Measurements from ENCODE around the gene ZNF462.
"Not testable (repeated sequence)": the region's sequence is repeated elsewhere in the genome, so short reads cannot be mapped to it uniquely, and the experiment has no call there.

ZNF462 gene

DNA sequence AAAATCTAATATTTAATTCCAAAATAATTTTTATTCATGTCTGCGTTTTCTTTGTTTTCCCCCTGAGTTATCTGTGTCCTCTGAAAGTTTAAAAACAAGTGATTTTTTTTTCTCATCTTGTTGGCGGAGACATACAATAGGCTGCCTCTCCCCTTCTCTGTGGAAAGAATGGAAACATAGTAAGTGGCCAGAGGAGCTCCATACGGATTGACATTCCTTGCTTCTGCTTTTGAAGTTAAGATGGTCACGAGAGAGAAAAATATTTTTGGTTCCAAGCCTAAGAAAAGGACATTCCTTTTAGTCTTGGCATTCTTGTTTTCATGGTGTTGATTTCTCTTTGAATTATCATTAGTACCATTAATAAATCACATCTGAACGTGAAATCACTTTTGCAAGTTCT lies 28.3 kb downstream of the ZNF462 start:
- TF ChIP-seq, protein P1, sequence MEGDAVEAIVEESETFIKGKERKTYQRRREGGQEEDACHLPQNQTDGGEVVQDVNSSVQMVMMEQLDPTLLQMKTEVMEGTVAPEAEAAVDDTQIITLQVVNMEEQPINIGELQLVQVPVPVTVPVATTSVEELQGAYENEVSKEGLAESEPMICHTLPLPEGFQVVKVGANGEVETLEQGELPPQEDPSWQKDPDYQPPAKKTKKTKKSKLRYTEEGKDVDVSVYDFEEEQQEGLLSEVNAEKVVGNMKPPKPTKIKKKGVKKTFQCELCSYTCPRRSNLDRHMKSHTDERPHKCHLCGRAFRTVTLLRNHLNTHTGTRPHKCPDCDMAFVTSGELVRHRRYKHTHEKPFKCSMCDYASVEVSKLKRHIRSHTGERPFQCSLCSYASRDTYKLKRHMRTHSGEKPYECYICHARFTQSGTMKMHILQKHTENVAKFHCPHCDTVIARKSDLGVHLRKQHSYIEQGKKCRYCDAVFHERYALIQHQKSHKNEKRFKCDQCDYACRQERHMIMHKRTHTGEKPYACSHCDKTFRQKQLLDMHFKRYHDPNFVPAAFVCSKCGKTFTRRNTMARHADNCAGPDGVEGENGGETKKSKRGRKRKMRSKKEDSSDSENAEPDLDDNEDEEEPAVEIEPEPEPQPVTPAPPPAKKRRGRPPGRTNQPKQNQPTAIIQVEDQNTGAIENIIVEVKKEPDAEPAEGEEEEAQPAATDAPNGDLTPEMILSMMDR (IDR thresholded peaks at IDR 0.05; ENCODE audit: low read depth, low read length, missing control alignments) = no peak
- in situ Hi-C loops (cut with HindIII; ENCODE audit: low sequenced_read_pairs) = no loop called here
- no peak overlapping the region for H3K4me3 ChIP-seq (ENCODE audit: low read depth, low read length)
- DNase-seq (ENCODE audit: low read depth) = no peak

- TF ChIP-seq, protein P1 (IDR thresholded peaks at IDR 0.05; ENCODE audit: low read depth, low read length, missing control alignments) = no peak
- no peak overlapping the region for H3K4me3 ChIP-seq (ENCODE audit: low read depth, low read length)
- in situ Hi-C loops (cut with HindIII; ENCODE audit: low sequenced_read_pairs) = no loop called here
- DNase-seq (ENCODE audit: low read depth) = peak; percentile 84
Measured at GRCh38 chr9:106892632-106893031, 29.7 kb downstream of the ZNF462 start.

- TF ChIP-seq, protein P1 (IDR thresholded peaks at IDR 0.05; ENCODE audit: low read depth, low read length, missing control alignments) = no peak
- no peak overlapping the region for H3K4me3 ChIP-seq (ENCODE audit: low read depth, low read length)
- in situ Hi-C loops (cut with HindIII; ENCODE audit: low sequenced_read_pairs) = no loop called here
- no peak for DNase-seq (ENCODE audit: low read depth)
Measured at GRCh38 chr9:106893088-106893487, 30.1 kb downstream of the ZNF462 start.

- TF ChIP-seq, protein P1 (IDR thresholded peaks at IDR 0.05; ENCODE audit: low read depth, low read length, missing control alignments) = no peak
- in situ Hi-C loops (cut with HindIII; ENCODE audit: low sequenced_read_pairs) = no loop called here
- no peak for DNase-seq (ENCODE audit: low read depth)
- no peak overlapping the region for H3K4me3 ChIP-seq (ENCODE audit: low read depth, low read length)
Measured at GRCh38 chr9:106896695-106897094, 33.7 kb downstream of the ZNF462 start.

DNA sequence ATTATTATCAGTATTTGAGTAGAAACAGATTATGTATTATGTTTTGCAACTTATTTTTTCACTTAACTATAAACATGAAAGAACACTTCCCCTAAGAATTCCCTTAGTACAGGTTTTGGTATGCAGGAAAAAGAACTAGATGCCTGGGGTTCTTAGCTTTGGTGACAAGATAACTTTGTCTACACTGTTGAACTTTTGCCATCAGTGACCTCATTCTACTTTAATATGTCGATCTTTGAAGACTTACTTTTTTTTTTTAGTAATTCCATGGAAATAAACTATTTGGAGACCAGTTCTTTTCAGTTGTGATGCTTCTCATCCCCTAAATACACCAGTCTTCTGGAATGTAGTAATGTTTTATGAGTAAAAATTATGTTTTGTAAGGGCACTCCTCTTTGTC lies 34.3 kb downstream of the ZNF462 start:
- TF ChIP-seq, protein P1 (IDR thresholded peaks at IDR 0.05; ENCODE audit: low read depth, low read length, missing control alignments) = no peak
- H3K4me3 ChIP-seq (ENCODE audit: low read depth, low read length) = no peak overlapping the region
- no peak for DNase-seq (ENCODE audit: low read depth)
- in situ Hi-C loops (cut with HindIII; ENCODE audit: low sequenced_read_pairs) = no loop called here

DNA sequence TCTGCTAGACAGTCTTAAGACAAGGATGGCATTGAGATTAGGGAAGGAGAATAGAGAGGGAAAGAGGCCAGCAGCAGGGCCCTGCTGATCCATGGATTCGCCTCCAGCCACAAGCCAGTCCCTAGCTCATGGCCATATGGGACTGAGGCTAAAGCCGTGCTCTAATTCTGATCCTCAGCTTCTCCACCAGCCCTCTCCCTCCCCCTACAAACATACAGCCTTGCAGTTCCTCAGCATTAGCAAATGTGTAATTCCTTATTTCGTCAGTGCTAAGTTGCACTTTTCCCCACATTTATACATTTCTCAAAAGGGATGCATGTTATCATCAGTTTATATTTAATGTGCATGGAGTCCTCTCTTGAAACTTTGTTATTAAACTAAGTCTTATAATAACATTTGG lies 34.8 kb downstream of the ZNF462 start:
- TF ChIP-seq, protein P1 (IDR thresholded peaks at IDR 0.05; ENCODE audit: low read depth, low read length, missing control alignments) = no peak
- DNase-seq (ENCODE audit: low read depth) = no peak
- in situ Hi-C loops (cut with HindIII; ENCODE audit: low sequenced_read_pairs) = no loop called here

DNA sequence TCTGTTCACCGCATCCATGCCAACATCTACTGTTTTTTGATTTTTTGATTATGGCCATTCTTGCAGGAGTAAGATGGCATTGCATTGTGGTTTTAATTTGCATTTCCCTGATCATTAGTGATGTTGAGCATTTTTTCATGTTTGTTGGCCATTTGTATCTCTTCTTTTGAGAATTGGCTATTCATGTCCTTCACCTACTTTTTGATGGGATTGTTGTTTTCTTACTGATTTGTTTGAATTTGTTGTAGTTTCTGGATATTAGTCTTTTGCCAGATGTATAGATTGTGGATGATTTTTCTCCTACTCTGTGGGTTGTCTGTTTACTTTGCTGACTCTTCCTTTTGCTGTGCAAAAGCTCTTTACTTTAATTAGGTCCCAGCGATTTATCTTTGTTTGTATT lies 37.6 kb downstream of the ZNF462 start:
- H3K4me3 ChIP-seq (ENCODE audit: low read depth, low read length); in situ Hi-C loops (cut with HindIII; ENCODE audit: low sequenced_read_pairs); DNase-seq (ENCODE audit: low read depth): not testable (repeated sequence)

More for the DNA sequence above, 34.8 kb downstream of the ZNF462 start:
- H3K4me3 ChIP-seq (ENCODE audit: low read depth, low read length) = no peak overlapping the region

All from astrocyte of the cerebellum (primary cell).